Natural killer cell (primary cell): ENCODE measurements around the gene MRGPRX4. TPM values are rescaled to one million over a fixed set of nuclear protein-coding genes. Genes with fewer than 3 reads are reported as not detected.
A peak's percentile ranks its signal among the peaks of the same experiment; 100 is the strongest.

Experiments
- ATAC-seq, 3 donors: fragments of 150-1000 bp in 2 of 3; fragments of 200-7000 bp in 1 of 3; cut with Tn5 transposase; 1 replicate in 1 of 3; 2 replicates in 2 of 3; pipeline ENCODE4 v1.10.0; 2021; ENCODE audit warnings: mild to moderate bottlenecking in 2 of 3, moderate library complexity in 2 of 3
- DNase-seq, 2 donors: peaks; one replicate each; pipeline versions ENCODE4 v3.0.0 to v3.0.0-alpha.2; 2013 to 2021; ENCODE audit warnings: mixed read lengths in 1 of 2
- H3K27ac ChIP-seq: one replicate; pipeline ENCODE4 v1.5.1; 2013; ENCODE audit warnings: mild to moderate bottlenecking, low read length
- H3K27me3 ChIP-seq: one replicate; pipeline ENCODE4 v1.6.1; 2013; ENCODE audit warnings: low read length; ENCODE audit not compliant: control insufficient read depth, insufficient read depth
- H3K36me3 ChIP-seq: one replicate; pipeline ENCODE4 v1.6.1; 2013; ENCODE audit warnings: low read length; ENCODE audit not compliant: control insufficient read depth, insufficient read depth
- H3K4me1 ChIP-seq: one replicate; pipeline ENCODE4 v1.6.1; 2013; ENCODE audit warnings: low read length; ENCODE audit not compliant: control insufficient read depth, insufficient read depth
- H3K4me3 ChIP-seq: one replicate; pipeline ENCODE4 v1.5.1; 2013; ENCODE audit warnings: low read length
- H3K9me3 ChIP-seq: one replicate; pipeline ENCODE4 v1.6.1; 2013; ENCODE audit warnings: low read length; ENCODE audit not compliant: control insufficient read depth, insufficient read depth
- H3K27ac Mint-ChIP-seq, 2 donors: one replicate each; pipeline ENCODE4 v1.8.0; 2022; ENCODE audit warnings: mild to moderate bottlenecking in 2 of 2, mixed read lengths in 2 of 2, moderate library complexity in 1 of 2
- H3K27me3 Mint-ChIP-seq, 2 donors: one replicate each; pipeline ENCODE4 v1.8.0; 2022; ENCODE audit warnings: low read depth in 2 of 2, mixed read lengths in 2 of 2
- H3K36me3 Mint-ChIP-seq: one replicate; pipeline ENCODE4 v1.8.0; 2022; ENCODE audit warnings: mixed read lengths
- H3K4me1 Mint-ChIP-seq, 2 donors: one replicate each; pipeline ENCODE4 v1.8.0; 2022; ENCODE audit warnings: mixed read lengths in 2 of 2
- H3K4me3 Mint-ChIP-seq: one replicate; pipeline ENCODE4 v1.8.0; 2022; ENCODE audit warnings: mild to moderate bottlenecking, moderate library complexity, mixed read lengths
- H3K9me3 Mint-ChIP-seq, 2 donors: one replicate each; pipeline ENCODE4 v1.8.0; 2022; ENCODE audit warnings: mixed read lengths in 2 of 2
- CTCF ChIP-seq: fragments of 200-600 bp; IDR thresholded peaks from one replicate; pipeline ENCODE4 v1.8.0; 2022; ENCODE audit warnings: antibody characterized with exemption
- WGBS: methylation state at CpG from one replicate; pipeline ENCODE4 v1.1.7; 2013; ENCODE audit warnings: missing lambda C conversion rate; ENCODE audit not compliant: insufficient coverage; 5-methylcytosine and 5-hydroxymethylcytosine counted together
- intact Hi-C: fragments of 100-400 bp; cut with micrococcal nuclease; formaldehyde crosslinking; loops from one replicate; pipeline ENCODE4 v1.14.2; 2022
- total RNA-seq, 4 donors: library from RNA; stranded (reverse); fragments of 120-200 nt in 1 of 4; gene quantifications; one replicate each; pipeline versions ENCODE4 v1.2.3 to v1.2.4, GENCODE V29; 2013 to 2022

MRGPRX4 gene
- total RNA-seq, 3 donors from 2014 or later (not counting 1 experiment from before 2014, with no cell fraction given): not detected

GRCh38 chr11:18145837-18146236 lies 26.8 kb upstream of the MRGPRX4 start:
- Mint-ChIP-seq H3K4me1 (peaks cover 0 to 9% of the 10 kb centered on the region in 2 donors), H3K9me3 (no peaks in the 10 kb centered on the region), H3K27ac (no peak overlapping the region), H3K4me3 (no peak overlapping the region), H3K36me3 (no peaks in the 10 kb centered on the region), H3K27me3 (peaks cover 29 to 42% of the 10 kb centered on the region in 2 donors)
- Histone ChIP-seq H3K36me3 (no peaks in the 10 kb centered on the region), H3K4me1 (no peaks in the 10 kb centered on the region), H3K27ac (no peak overlapping the region), H3K9me3 (no peaks in the 10 kb centered on the region), H3K4me3 (no peak overlapping the region), H3K27me3 (peaks cover 2% of the 10 kb centered on the region)
- ATAC-seq (no peak), DNase-seq (no peak)
- 24% methylated on average over 3 of the region's 3 CpGs for WGBS
- intact Hi-C loops: no loop called here
- no peak for TF ChIP-seq CTCF

GRCh38 chr11:18151581-18151980 lies 21.1 kb upstream of the MRGPRX4 start:
- TF ChIP-seq CTCF: no peak
- DNase-seq (no peak), ATAC-seq (no peak)
- H3K27me3 Mint-ChIP-seq: peaks cover 16 to 34% of the 10 kb centered on the region in 2 donors
- intact Hi-C loops: no loop called here
- H3K27ac ChIP-seq: no peak overlapping the region
- H3K4me1 Mint-ChIP-seq: no peaks in the 10 kb centered on the region
- no peaks in the 10 kb centered on the region for H3K9me3 Mint-ChIP-seq
- H3K9me3 ChIP-seq: no peaks in the 10 kb centered on the region
- H3K4me3 Mint-ChIP-seq: no peak overlapping the region
- H3K36me3 ChIP-seq: no peaks in the 10 kb centered on the region
- no peak overlapping the region for H3K27ac Mint-ChIP-seq
- H3K27me3 ChIP-seq: no peaks in the 10 kb centered on the region
- WGBS: 86% methylated on average over 3 of the region's 3 CpGs
- no peaks in the 10 kb centered on the region for H3K4me1 ChIP-seq
- H3K4me3 ChIP-seq: no peak overlapping the region
- H3K36me3 Mint-ChIP-seq: no peaks in the 10 kb centered on the region

GRCh38 chr11:18168372-18168771 lies 4.3 kb upstream of the MRGPRX4 start:
- peaks cover 26 to 52% of the 10 kb centered on the region in 2 donors for H3K27me3 Mint-ChIP-seq
- Histone ChIP-seq H3K36me3 (no peaks in the 10 kb centered on the region), H3K9me3 (no peaks in the 10 kb centered on the region), H3K4me3 (no peak overlapping the region), H3K4me1 (no peaks in the 10 kb centered on the region), H3K27me3 (no peaks in the 10 kb centered on the region), H3K27ac (no peak overlapping the region)
- H3K27ac Mint-ChIP-seq: no peak overlapping the region
- H3K4me3 Mint-ChIP-seq: no peak overlapping the region
- no peaks in the 10 kb centered on the region for H3K9me3 Mint-ChIP-seq
- H3K4me1 Mint-ChIP-seq: no peaks in the 10 kb centered on the region
- WGBS: 80% methylated on average over 1 of the region's 1 CpG
- intact Hi-C loops: no loop called here
- TF ChIP-seq CTCF: no peak
- DNase-seq: no peak
- no peak for ATAC-seq
- no peaks in the 10 kb centered on the region for H3K36me3 Mint-ChIP-seq

GRCh38 chr11:18171377-18172000 lies 1.1 kb upstream of the MRGPRX4 start:
- H3K27me3 ChIP-seq: no peaks in the 10 kb centered on the region
- H3K36me3 ChIP-seq: no peaks in the 10 kb centered on the region
- H3K27me3 Mint-ChIP-seq: peaks cover 21 to 38% of the 10 kb centered on the region in 2 donors
- no peak for TF ChIP-seq CTCF
- no peak overlapping the region for H3K4me3 Mint-ChIP-seq
- H3K36me3 Mint-ChIP-seq: no peaks in the 10 kb centered on the region
- no peaks in the 10 kb centered on the region for H3K9me3 Mint-ChIP-seq
- 71% methylated on average over 3 of the region's 4 CpGs for WGBS
- H3K4me1 ChIP-seq: no peaks in the 10 kb centered on the region
- H3K4me3 ChIP-seq: no peak overlapping the region
- H3K27ac Mint-ChIP-seq: no peak overlapping the region
- no peaks in the 10 kb centered on the region for H3K4me1 Mint-ChIP-seq
- H3K9me3 ChIP-seq: no peaks in the 10 kb centered on the region
- no peak overlapping the region for H3K27ac ChIP-seq
- DNase-seq (peak in 1 of 2 donors; percentile 30), ATAC-seq (no peak)
- intact Hi-C loops: no loop called here
